ENCODE data around the gene PNPLA1. TPM values are rescaled to one million over a fixed set of nuclear protein-coding genes. Genes with fewer than 3 reads are reported as not detected.

The PNPLA1 gene
- total and polyA plus RNA-seq, 10 of the 15 experiments (the other 5 are each of a cell fraction or from before 2014, with no cell fraction given) = 0.04 TPM; not detected in 9

DNA sequence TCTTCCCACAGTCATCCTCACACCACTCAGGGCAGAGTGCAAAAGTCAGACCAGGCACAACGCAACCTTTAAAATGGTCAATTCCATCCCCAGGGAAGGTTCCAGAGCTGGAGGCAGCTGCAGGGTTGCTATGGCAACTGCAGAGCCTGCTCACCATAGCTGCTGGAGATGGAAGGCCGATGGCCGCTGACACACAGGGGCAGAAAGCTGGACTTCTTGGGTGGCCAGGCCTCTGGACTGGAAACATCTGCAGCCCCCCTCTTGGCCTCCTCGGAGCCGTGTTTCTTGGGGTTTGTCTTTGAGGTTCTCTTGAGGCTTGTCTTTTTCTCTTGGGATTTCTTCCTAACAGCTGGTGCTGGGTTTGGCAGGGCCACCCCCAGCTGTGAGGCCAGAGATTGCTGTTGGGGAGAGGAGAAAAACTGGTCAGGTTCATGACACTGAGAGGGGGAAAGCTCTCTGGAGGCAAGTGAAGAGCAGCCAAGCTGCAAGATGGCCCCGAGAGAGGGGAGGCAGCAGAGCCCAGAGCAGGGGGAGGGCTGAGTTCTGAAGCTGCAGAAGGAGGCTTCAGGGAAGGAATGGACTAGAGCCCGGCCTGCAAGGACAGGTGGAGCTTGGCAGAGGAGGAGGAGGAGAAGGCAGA is 56.6 kb downstream of the PNPLA1 start:
- intact Hi-C loops (cut with micrococcal nuclease; ENCODE audit: unreplicated experiment) (no loop called here), in situ Hi-C loops (cut with MboI) (no loop called here)
- no peak overlapping the region for H3K27ac ChIP-seq (ENCODE audit: control insufficient read depth, insufficient read depth)
- no peaks in the 10 kb centered on the region for H3K79me2 ChIP-seq (ENCODE audit: control insufficient read depth, insufficient read depth, low read length)
- ChIA-PET POLR2A (interaction anchor here (1.1 to 1.7 kb wide), 2 partner anchors 11 to 34 kb away, joined by 3 to 4 read pairs; no protein-coding TSS in a partner anchor), SMC1A (ENCODE audit: uncharacterized antibody, unreplicated experiment) (interaction anchor here (1.3 to 3.3 kb wide), 4 partner anchors 11 to 195 kb away, joined by 4 to 13 read pairs (median 4); partner anchors contain the start of gene BNIP5), RAD21 (ENCODE audit: unreplicated experiment) (interaction anchor here (1.2 to 3.2 kb wide), 2 partner anchors 11 to 32 kb away, joined by 3 to 12 read pairs; partner anchors contain the start of gene BNIP5), CTCF (interaction anchor here (0.6 to 4.2 kb wide), 8 partner anchors 7 to 33 kb away, joined by 3 to 19 read pairs (median 4); partner anchors contain the start of gene BNIP5)
- H3K27me3 ChIP-seq (replicated peaks in 1 of 2; ENCODE audit: control insufficient read depth in 2 of 2, insufficient read depth in 2 of 2, low read length in 1 of 2) = 0 out of 4 replicates have a peak, but pooled peaks cover 0 to 3% of the 10 kb centered on the region in 2 experiments
- 33% methylated on average over 7 of the region's 7 CpGs for WGBS (ENCODE audit: insufficient coverage, insufficient replicate concordance, low lambda C conversion rate, missing lambda C conversion rate)
- ATAC-seq (no peak), FAIRE-seq (no peak), DNase-seq (ENCODE audit: low read depth, low spot score) (no peak)
- H3K36me3 ChIP-seq (ENCODE audit: control insufficient read depth in 2 of 2, insufficient read depth in 2 of 2, low read length in 1 of 2) = no peaks in the 10 kb centered on the region
- no peak overlapping the region for H2AFZ ChIP-seq (ENCODE audit: control insufficient read depth, low read depth, low read length)
- 0 out of 2 replicates have a peak, but pooled peaks have one; percentile 27 for TF ChIP-seq BMI1 (IDR thresholded peaks at IDR 0.05; ENCODE audit: borderline replicate concordance)
- TF ChIP-seq BACH1 (IDR thresholded peaks at IDR 0.05; ENCODE audit: borderline replicate concordance) = no peak
- H3K9me3 ChIP-seq (replicated peaks; ENCODE audit: control insufficient read depth, insufficient read depth, low read length) = no peaks in the 10 kb centered on the region
- no peak overlapping the region for H3K9ac ChIP-seq (ENCODE audit: control insufficient read depth, insufficient read depth, low read length)
- no TSS peak for BruUV-seq (replicated peaks)
- H3K4me3 ChIP-seq = no peak overlapping the region
- no peak overlapping the region for H3K4me2 ChIP-seq (ENCODE audit: control insufficient read depth, insufficient read depth)
- no peaks in the 10 kb centered on the region for H4K20me1 ChIP-seq (ENCODE audit: control insufficient read depth, insufficient read depth)
- no peaks in the 10 kb centered on the region for H3K4me1 ChIP-seq (ENCODE audit: control insufficient read depth, insufficient read depth, low read length)

DNA sequence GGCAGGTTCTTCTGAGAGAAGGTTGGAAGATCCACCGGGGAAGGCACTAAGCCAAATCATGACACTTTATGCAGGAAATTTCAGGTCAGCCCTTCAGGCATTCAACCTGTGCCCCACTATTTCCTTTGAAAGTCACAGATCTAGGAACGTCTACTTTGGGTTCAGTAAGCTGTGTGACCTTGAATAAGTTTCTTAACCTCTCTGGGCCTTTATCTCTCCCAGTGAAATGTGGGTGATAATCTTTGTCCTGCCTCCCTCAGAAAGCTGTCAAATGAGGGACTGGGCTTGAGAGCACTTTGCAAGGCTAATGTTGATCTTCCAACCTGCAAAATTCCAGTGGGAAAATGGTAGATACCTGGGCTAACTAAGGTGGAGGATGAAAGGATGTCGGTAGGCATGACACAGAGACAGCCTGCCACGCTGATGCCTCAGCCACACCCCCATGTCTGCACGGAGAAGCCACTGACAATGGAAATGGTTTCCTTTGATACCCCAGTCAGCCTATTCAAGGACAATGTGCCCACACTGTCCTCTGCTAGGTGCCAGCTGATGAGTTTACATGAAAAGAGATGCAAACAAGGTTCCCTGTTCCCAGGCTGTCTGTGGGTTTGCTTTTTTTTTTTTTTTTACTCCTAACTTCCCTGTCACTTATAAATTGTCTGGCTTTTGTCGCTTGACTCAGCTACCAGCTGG is 57.5 kb downstream of the PNPLA1 start:
- Histone ChIP-seq H3K9ac (ENCODE audit: control insufficient read depth, insufficient read depth, low read length) (no peak overlapping the region), H3K4me1 (ENCODE audit: control insufficient read depth, insufficient read depth, low read length) (no peaks in the 10 kb centered on the region), H3K4me2 (ENCODE audit: control insufficient read depth, insufficient read depth) (no peak overlapping the region), H4K20me1 (ENCODE audit: control insufficient read depth, insufficient read depth) (no peaks in the 10 kb centered on the region), H3K4me3 (no peak overlapping the region), H3K36me3 (ENCODE audit: control insufficient read depth in 2 of 2, insufficient read depth in 2 of 2, low read length in 1 of 2) (no peaks in the 10 kb centered on the region), H2AFZ (ENCODE audit: control insufficient read depth, low read depth, low read length) (no peak overlapping the region), H3K27me3 (replicated peaks in 1 of 2; ENCODE audit: control insufficient read depth in 2 of 2, insufficient read depth in 2 of 2, low read length in 1 of 2) (0 out of 4 replicates have a peak, but pooled peaks cover 0 to 3% of the 10 kb centered on the region in 2 experiments), H3K9me3 (replicated peaks; ENCODE audit: control insufficient read depth, insufficient read depth, low read length) (no peaks in the 10 kb centered on the region), H3K79me2 (ENCODE audit: control insufficient read depth, insufficient read depth, low read length) (no peaks in the 10 kb centered on the region), H3K27ac (ENCODE audit: control insufficient read depth, insufficient read depth) (no peak overlapping the region)
- SMC1A ChIA-PET (ENCODE audit: uncharacterized antibody, unreplicated experiment) = interaction anchor here (1.0 to 3.3 kb wide), 6 partner anchors 10 to 33 kb away, joined by 3 to 13 read pairs (median 4); partner anchors contain the start of gene BNIP5
- POLR2A ChIA-PET = interaction anchor here (0.5 to 1.7 kb wide), 6 partner anchors 9 to 106 kb away, joined by 3 to 4 read pairs (median 3); partner anchors contain the start of gene BNIP5
- FAIRE-seq (no peak), ATAC-seq (no peak), DNase-seq (ENCODE audit: low read depth, low spot score) (no peak)
- RAD21 ChIA-PET (ENCODE audit: unreplicated experiment) = interaction anchor here (1.3 to 3.2 kb wide), 2 partner anchors 9 to 31 kb away, joined by 5 to 12 read pairs; partner anchors contain the start of gene BNIP5
- CTCF ChIA-PET = interaction anchor here (0.6 to 4.2 kb wide), 7 partner anchors 8 to 37 kb away, joined by 3 to 19 read pairs (median 3); partner anchors contain the start of gene BNIP5
- WGBS (ENCODE audit: insufficient coverage, insufficient replicate concordance, low lambda C conversion rate, missing lambda C conversion rate) = 27% methylated on average over 6 of the region's 6 CpGs
- BruUV-seq (replicated peaks) = no TSS peak
- intact Hi-C loops (cut with micrococcal nuclease; ENCODE audit: unreplicated experiment) = no loop called here
- in situ Hi-C loops (cut with MboI) = no loop called here
- TF ChIP-seq MEF2A (IDR thresholded peaks at IDR 0.05; ENCODE audit: insufficient read depth, low read depth, low read length) (no peak), MEF2B (IDR thresholded peaks at IDR 0.05; ENCODE audit: partially characterized antibody, poor library complexity, severe bottlenecking) (no peak), YBX1 (IDR thresholded peaks at IDR 0.05) (no peak), PAX5 (IDR thresholded peaks at IDR 0.05; ENCODE audit: borderline replicate concordance, low read depth, low read length) (no peak), SPI1 (IDR thresholded peaks at IDR 0.05; ENCODE audit: borderline replicate concordance, insufficient read depth, low read depth, low read length) (no peak), NRF1 (conservative IDR thresholded peaks at IDR 0.05; ENCODE audit: low read depth, low read length) (no peak)
- TF ChIP-seq, protein P1, sequence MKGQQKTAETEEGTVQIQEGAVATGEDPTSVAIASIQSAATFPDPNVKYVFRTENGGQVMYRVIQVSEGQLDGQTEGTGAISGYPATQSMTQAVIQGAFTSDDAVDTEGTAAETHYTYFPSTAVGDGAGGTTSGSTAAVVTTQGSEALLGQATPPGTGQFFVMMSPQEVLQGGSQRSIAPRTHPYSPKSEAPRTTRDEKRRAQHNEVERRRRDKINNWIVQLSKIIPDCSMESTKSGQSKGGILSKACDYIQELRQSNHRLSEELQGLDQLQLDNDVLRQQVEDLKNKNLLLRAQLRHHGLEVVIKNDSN (IDR thresholded peaks at IDR 0.05; ENCODE audit: borderline replicate concordance, extremely low read length, insufficient read depth, low read depth, low read length) = no peak
